ENCODE measurements around the gene AOPEP.

The AOPEP gene

GRCh38 chr9:94859226-94859625, 132.7 kb downstream of the AOPEP start:
- no peak overlapping the region for H3K4me2 ChIP-seq (ENCODE audit: low read length)
- H3F3A ChIP-seq (ENCODE audit: insufficient read depth, low read length) = no peaks in the 10 kb centered on the region
- peaks cover 23% of the 10 kb centered on the region for H3K4me1 ChIP-seq (ENCODE audit: insufficient read depth, low read length, severe bottlenecking)
- H3K79me2 ChIP-seq (ENCODE audit: insufficient read depth, low read length) = no peaks in the 10 kb centered on the region
- H3K36me3 ChIP-seq (ENCODE audit: insufficient read depth, low read length) = peaks cover 19% of the 10 kb centered on the region
- no peaks in the 10 kb centered on the region for H3K9me3 ChIP-seq (ENCODE audit: low read length)
- H2AFZ ChIP-seq (ENCODE audit: low read length) = no peak overlapping the region
- no peaks in the 10 kb centered on the region for H4K20me1 ChIP-seq (ENCODE audit: insufficient read depth, low read length)
- H3K9ac ChIP-seq (ENCODE audit: low read length) = no peak overlapping the region
- no peak overlapping the region for H3K4me3 ChIP-seq (ENCODE audit: low read depth, low read length, poor library complexity, severe bottlenecking)
- no peaks in the 10 kb centered on the region; the same call in 1 of the 2 replicates for H3K27me3 ChIP-seq (ENCODE audit: insufficient read depth, low read length)
- H3K27ac ChIP-seq (ENCODE audit: low read depth, low read length, poor library complexity, severe bottlenecking) = no peak overlapping the region
- H3K9me2 ChIP-seq (ENCODE audit: low read depth, low read length) = no peaks in the 10 kb centered on the region
- TF ChIP-seq CTCF (IDR thresholded peaks at IDR 0.05; ENCODE audit: low read length) (no peak), EZH2 (IDR thresholded peaks at IDR 0.05; ENCODE audit: borderline replicate concordance, low read length) (no peak)

- no peak overlapping the region for H3K27ac ChIP-seq (ENCODE audit: low read depth, low read length, poor library complexity, severe bottlenecking)
These were observed 133.4 kb downstream of the AOPEP start for GRCh38 chr9:94859891-94860290.

GRCh38 chr9:94860678-94861588, 134.4 kb downstream of the AOPEP start:
- no peaks in the 10 kb centered on the region for H3K79me2 ChIP-seq (ENCODE audit: insufficient read depth, low read length)
- no peak overlapping the region for H3K9ac ChIP-seq (ENCODE audit: low read length)
- H3K9me3 ChIP-seq (ENCODE audit: low read length) = no peaks in the 10 kb centered on the region
- H3K36me3 ChIP-seq (ENCODE audit: insufficient read depth, low read length) = peaks cover 19% of the 10 kb centered on the region
- peak overlapping the region; percentile 33 for H3K4me2 ChIP-seq (ENCODE audit: low read length)
- no peak overlapping the region for H2AFZ ChIP-seq (ENCODE audit: low read length)
- H3K4me1 ChIP-seq (ENCODE audit: insufficient read depth, low read length, severe bottlenecking) = peaks cover 23% of the 10 kb centered on the region
- H3K27ac ChIP-seq (ENCODE audit: low read depth, low read length, poor library complexity, severe bottlenecking) = peak overlapping the region; percentile 25
- H3K9me2 ChIP-seq (ENCODE audit: low read depth, low read length) = no peaks in the 10 kb centered on the region
- H4K20me1 ChIP-seq (ENCODE audit: insufficient read depth, low read length) = no peaks in the 10 kb centered on the region
- no peaks in the 10 kb centered on the region for H3F3A ChIP-seq (ENCODE audit: insufficient read depth, low read length)
- H3K4me3 ChIP-seq (ENCODE audit: low read depth, low read length, poor library complexity, severe bottlenecking) = no peak overlapping the region
- no peaks in the 10 kb centered on the region; the same call in 1 of the 2 replicates for H3K27me3 ChIP-seq (ENCODE audit: insufficient read depth, low read length)
- no peak for TF ChIP-seq EZH2 (IDR thresholded peaks at IDR 0.05; ENCODE audit: borderline replicate concordance, low read length)
- TF ChIP-seq CTCF (IDR thresholded peaks at IDR 0.05; ENCODE audit: low read length) = no peak

More at GRCh38 chr9:94859891-94860290, 133.4 kb downstream of the AOPEP start:
- Histone ChIP-seq H2AFZ (ENCODE audit: low read length) (no peak overlapping the region), H3K4me2 (ENCODE audit: low read length) (no peak overlapping the region), H3K36me3 (ENCODE audit: insufficient read depth, low read length) (peaks cover 19% of the 10 kb centered on the region), H4K20me1 (ENCODE audit: insufficient read depth, low read length) (no peaks in the 10 kb centered on the region), H3K79me2 (ENCODE audit: insufficient read depth, low read length) (no peaks in the 10 kb centered on the region), H3K4me1 (ENCODE audit: insufficient read depth, low read length, severe bottlenecking) (peaks cover 23% of the 10 kb centered on the region), H3K4me3 (ENCODE audit: low read depth, low read length, poor library complexity, severe bottlenecking) (no peak overlapping the region), H3K9me3 (ENCODE audit: low read length) (no peaks in the 10 kb centered on the region), H3F3A (ENCODE audit: insufficient read depth, low read length) (no peaks in the 10 kb centered on the region), H3K9me2 (ENCODE audit: low read depth, low read length) (no peaks in the 10 kb centered on the region), H3K9ac (ENCODE audit: low read length) (no peak overlapping the region), H3K27me3 (ENCODE audit: insufficient read depth, low read length) (no peaks in the 10 kb centered on the region; the same call in 1 of the 2 replicates)
- no peak for TF ChIP-seq EZH2 (IDR thresholded peaks at IDR 0.05; ENCODE audit: borderline replicate concordance, low read length)
- TF ChIP-seq CTCF (IDR thresholded peaks at IDR 0.05; ENCODE audit: low read length) = no peak

Data from OCI-LY1 (cell line).